Cardiac septum (tissue), 1 donor: Measurements from ENCODE around the gene PDGFA. TPM values are rescaled to one million over a fixed set of nuclear protein-coding genes. Genes with fewer than 3 reads are reported as not detected.
A peak's percentile ranks its signal among the peaks of the same experiment; 100 is the strongest.

Source experiments
- DNase-seq: peaks from one replicate; pipeline ENCODE4 v3.0.0-alpha.2; 2020; ENCODE audit warnings: low spot score
- intact Hi-C: fragments of 100-400 bp; cut with DNase I; formaldehyde crosslinking; loops from one replicate; pipeline ENCODE4 v1.14.0; 2022
- total RNA-seq: library from RNA; stranded (reverse); fragmentation: NEBNext Ultra II Directional; extraction: Animal tissue kit (Norgen Biotek cat#: 25700); gene quantifications from one replicate; pipeline ENCODE4 v1.2.1, GENCODE V29; 2021
- donor health status: DM: no; HTN: no; CAD: no.

PDGFA gene
- total RNA-seq, 1 donor from 2014 or later = 38.9 TPM

- no peak for DNase-seq
Observed at GRCh38 chr7:481219-481930, 38.3 kb downstream of the PDGFA start.

GRCh38 chr7:480531-481218 is 39.0 kb downstream of the PDGFA start:
- intact Hi-C loops = no loop called here
- no peak for DNase-seq

More at GRCh38 chr7:481219-481930, 38.3 kb downstream of the PDGFA start:
- intact Hi-C loops = no loop called here

GRCh38 chr7:479948-480499 is 39.6 kb downstream of the PDGFA start:
- no peak for DNase-seq
- intact Hi-C loops = no loop called here

GRCh38 chr7:479115-479947 is 40.3 kb downstream of the PDGFA start:
- intact Hi-C loops = no loop called here
- no peak for DNase-seq

- intact Hi-C loops = no loop called here
- DNase-seq = no peak
Observed at GRCh38 chr7:477626-478220, 41.9 kb downstream of the PDGFA start.

GRCh38 chr7:476736-477360 is 42.8 kb downstream of the PDGFA start:
- no peak for DNase-seq
- intact Hi-C loops = no loop called here

GRCh38 chr7:475951-476441 is 43.6 kb downstream of the PDGFA start:
- intact Hi-C loops = no loop called here
- DNase-seq = no peak

GRCh38 chr7:475425-475728 is 44.3 kb downstream of the PDGFA start:
- DNase-seq = peak; percentile 54
- intact Hi-C loops = no loop called here

- intact Hi-C loops = no loop called here
- no peak for DNase-seq
Observed at GRCh38 chr7:474605-475424, 44.8 kb downstream of the PDGFA start.

GRCh38 chr7:473870-474604 is 45.6 kb downstream of the PDGFA start:
- no peak for DNase-seq
- intact Hi-C loops = no loop called here

GRCh38 chr7:473211-473734 is 46.4 kb downstream of the PDGFA start:
- intact Hi-C loops = no loop called here
- DNase-seq = peak; percentile 66

GRCh38 chr7:472640-472957 is 47.0 kb downstream of the PDGFA start:
- no peak for DNase-seq
- intact Hi-C loops = no loop called here

GRCh38 chr7:471866-472639 is 47.6 kb downstream of the PDGFA start:
- intact Hi-C loops = no loop called here
- peak; percentile 83 for DNase-seq

GRCh38 chr7:471191-471865 is 48.3 kb downstream of the PDGFA start:
- intact Hi-C loops = no loop called here
- no peak for DNase-seq

- DNase-seq = peak; percentile 35
- intact Hi-C loops = no loop called here
Observed at GRCh38 chr7:469563-469961, 50.1 kb downstream of the PDGFA start.
